K562 (cell line): ENCODE measurements around the gene PRKCQ. TPM values are rescaled to one million over a fixed set of nuclear protein-coding genes. Genes with fewer than 3 reads are reported as not detected.
A peak's percentile ranks its signal among the peaks of the same experiment; 100 is the strongest.

Experiments used
- CBFA2T3 ChIP-seq: fragments of 450-650 bp; IDR thresholded peaks from 2 replicates; pipeline ENCODE4 v1.6.1; 2017
- DPF2 ChIP-seq: fragments of 450-650 bp; IDR thresholded peaks from 2 replicates; pipeline ENCODE4 v1.6.1; 2016
- ELF4 ChIP-seq: fragments of 450-650 bp; formaldehyde crosslinking; IDR thresholded peaks from 2 replicates; pipeline ENCODE4 v1.4.0; 2022; ENCODE audit warnings: missing genetic modification characterization
- ETV5 ChIP-seq: sonication (generic); formaldehyde crosslinking; IDR thresholded peaks from 2 replicates; pipeline ENCODE4 v1.4.0; 2020; ENCODE audit warnings: low read depth, mild to moderate bottlenecking, missing genetic modification reagents
- KAT7 ChIP-seq: sonication (generic); formaldehyde crosslinking; IDR thresholded peaks from 2 replicates; pipeline ENCODE4 v1.8.0; 2022; ENCODE audit warnings: missing genetic modification reagents, mild to moderate bottlenecking, borderline replicate concordance
- MCM5 ChIP-seq: fragments of 450-650 bp; IDR thresholded peaks from 2 replicates; pipeline ENCODE4 v1.6.1; 2016; ENCODE audit warnings: low read depth
- PML ChIP-seq: IDR thresholded peaks from 2 replicates; pipeline ENCODE4 v1.6.1; 2012; ENCODE audit warnings: low read length, inconsistent platforms
- POLR2A ChIP-seq: fragments of 450-650 bp; conservative IDR thresholded peaks from 2 replicates; pipeline ENCODE4 v1.6.1; 2016
- SMARCA4 ChIP-seq: fragments of 450-650 bp; IDR thresholded peaks from 2 replicates; pipeline ENCODE4 v1.6.1; 2016
- SPI1 ChIP-seq: IDR thresholded peaks from 2 replicates; pipeline ENCODE4 v1.6.1; 2011; ENCODE audit warnings: low read depth, low read length, control low read depth, borderline replicate concordance
- STAG1 ChIP-seq: sonication (generic); formaldehyde crosslinking; IDR thresholded peaks from 2 replicates; pipeline ENCODE4 v1.5.0; 2020; ENCODE audit warnings: missing genetic modification reagents, borderline replicate concordance
- TAF1 ChIP-seq: IDR thresholded peaks from 2 replicates; pipeline ENCODE4 v1.6.1; 2011; ENCODE audit warnings: mild to moderate bottlenecking, low read length, moderate library complexity; ENCODE audit not compliant: insufficient read depth, control insufficient read depth, severe bottlenecking; ENCODE audit errors: extremely low read depth
- TCF3 ChIP-seq: sonication (generic); formaldehyde crosslinking; IDR thresholded peaks from 2 replicates; pipeline ENCODE4 v1.4.0; 2020; ENCODE audit warnings: mild to moderate bottlenecking, missing genetic modification reagents
- TEAD2 ChIP-seq: fragments of 450-650 bp; IDR thresholded peaks from 2 replicates; pipeline ENCODE4 v1.6.1; 2016; ENCODE audit warnings: missing genetic modification characterization, control low read depth, missing compliant biosample characterization
- TEAD4 ChIP-seq, 2 experiments: sonication (generic) in 1 of 2; formaldehyde crosslinking in 1 of 2; IDR thresholded peaks; 2 replicates each; pipeline versions ENCODE4 v1.6.1 to v1.8.0; 2012 to 2022; ENCODE audit warnings: borderline replicate concordance in 1 of 2, inconsistent platforms in 1 of 2, low read length in 1 of 2, mild to moderate bottlenecking in 1 of 2, missing genetic modification reagents in 1 of 2
- ZNF146 ChIP-seq: IDR thresholded peaks from one replicate; pipeline ENCODE4 v1.6.1; 2018; ENCODE audit warnings: missing compliant biosample characterization; ENCODE audit not compliant: unreplicated experiment
- ZNF696 ChIP-seq: fragments of 250-450 bp; sonication (Bioruptor Pico); conservative IDR thresholded peaks from 2 replicates; pipeline ENCODE4 v1.4.0; 2020; ENCODE audit warnings: mild to moderate bottlenecking, moderate library complexity
- polyA plus RNA-seq, 8 experiments: library from polyadenylated mRNA; depleted of rRNA in 4 of 8; stranded (reverse) in 5 of 8; unstranded in 3 of 8; fragments of >200 nt; fragmentation: Nextera tagmentation in 2 of 8; fragmentation: Illumina TruSeq in 1 of 8; extraction: Ambion mirVana in 2 of 8; extraction: Trizol in 1 of 8; gene quantifications; 2 replicates each; pipeline versions ENCODE4 v1.2.1 to v1.2.3, GENCODE V29; 2011 to 2014; ENCODE audit warnings: inconsistent platforms in 1 of 8, missing spikeins in 1 of 8
- total RNA-seq, 7 experiments: library from RNA; depleted of rRNA in 6 of 7; stranded (reverse); fragments of >200 nt in 6 of 7; fragmentation: Illumina TruSeq in 2 of 7; extraction: Trizol in 2 of 7; gene quantifications; 2 replicates each; pipeline versions ENCODE4 v1.2.1 to v1.2.3, GENCODE V29; 2011 to 2021; ENCODE audit warnings: low replicate concordance in 1 of 7
- TF ChIP-seq, protein P1 (sequence below): fragments of 450-650 bp; formaldehyde crosslinking; IDR thresholded peaks from 2 replicates; pipeline ENCODE4 v1.4.0; 2022; ENCODE audit warnings: missing genetic modification characterization
- TF ChIP-seq, protein P2 (sequence below), 3 experiments: fragments of 200-800 bp in 1 of 3; sonication (Bioruptor generic) in 1 of 3; sonication (generic) in 1 of 3; formaldehyde crosslinking in 1 of 3; IDR thresholded peaks; 2 replicates each; pipeline versions ENCODE4 v1.6.1 to v1.8.0; 2016 to 2022; ENCODE audit warnings: mild to moderate bottlenecking in 2 of 3, missing compliant biosample characterization in 2 of 3, missing genetic modification characterization in 2 of 3, missing genetic modification reagents in 1 of 3
- TF ChIP-seq, protein P3 (sequence below): fragments of 450-650 bp; IDR thresholded peaks from 2 replicates; pipeline ENCODE4 v1.6.1; 2018; ENCODE audit not compliant: partially characterized antibody
- TF ChIP-seq, protein P4 (sequence below): sonication (generic); formaldehyde crosslinking; IDR thresholded peaks from 2 replicates; pipeline ENCODE4 v1.8.0; 2022; ENCODE audit warnings: mild to moderate bottlenecking, low read depth, missing genetic modification reagents

The PRKCQ gene
- total and polyA plus RNA-seq, 9 of the 15 experiments (the other 6 are each of a cell fraction or from before 2014, with no cell fraction given) = 4.4 to 23.3 (median 14.6) TPM

DNA sequence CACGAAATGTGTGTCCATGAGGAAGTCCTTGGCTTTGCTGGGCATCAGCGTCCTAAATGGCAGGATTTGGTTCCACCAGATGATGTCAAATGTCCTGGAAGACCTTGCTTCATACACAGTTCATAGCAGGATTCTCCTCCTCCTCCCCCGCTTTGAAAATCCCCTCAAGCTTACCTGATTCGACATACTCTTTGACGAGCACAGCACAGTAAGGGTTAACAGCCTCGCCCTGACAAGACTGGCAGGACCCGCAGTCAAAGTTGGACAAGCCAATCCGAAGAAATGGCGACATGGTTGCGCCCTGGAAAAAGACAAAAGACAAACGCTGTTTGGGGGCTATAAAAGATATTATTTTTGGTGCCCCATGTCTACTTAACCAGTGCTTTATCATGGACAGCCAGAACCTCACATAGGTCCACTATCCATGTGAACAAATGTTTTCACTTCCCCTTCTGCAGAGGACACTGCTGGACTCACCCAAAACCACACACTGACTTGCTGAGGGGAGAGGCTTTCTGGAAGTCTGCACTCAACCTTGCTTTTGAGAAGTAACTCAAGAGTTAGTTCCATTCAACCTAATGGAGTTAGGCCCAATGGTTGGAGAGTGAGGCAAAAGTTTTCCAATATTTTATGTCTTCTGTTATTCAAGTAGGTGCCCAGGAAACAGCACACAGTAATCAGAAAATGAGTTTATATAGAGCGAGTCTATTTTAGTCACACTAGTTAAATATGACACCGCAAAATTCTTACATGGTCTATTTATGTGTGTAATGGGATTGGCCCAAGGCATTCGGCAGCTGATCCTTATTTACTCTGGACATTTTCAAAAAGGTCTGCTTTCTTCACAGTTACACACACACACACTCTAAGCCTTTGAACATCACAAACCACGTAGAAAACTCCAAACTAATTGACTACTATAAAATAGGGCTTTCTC is 65.0 kb downstream of the PRKCQ start (continued):
- TF ChIP-seq, protein P1, sequence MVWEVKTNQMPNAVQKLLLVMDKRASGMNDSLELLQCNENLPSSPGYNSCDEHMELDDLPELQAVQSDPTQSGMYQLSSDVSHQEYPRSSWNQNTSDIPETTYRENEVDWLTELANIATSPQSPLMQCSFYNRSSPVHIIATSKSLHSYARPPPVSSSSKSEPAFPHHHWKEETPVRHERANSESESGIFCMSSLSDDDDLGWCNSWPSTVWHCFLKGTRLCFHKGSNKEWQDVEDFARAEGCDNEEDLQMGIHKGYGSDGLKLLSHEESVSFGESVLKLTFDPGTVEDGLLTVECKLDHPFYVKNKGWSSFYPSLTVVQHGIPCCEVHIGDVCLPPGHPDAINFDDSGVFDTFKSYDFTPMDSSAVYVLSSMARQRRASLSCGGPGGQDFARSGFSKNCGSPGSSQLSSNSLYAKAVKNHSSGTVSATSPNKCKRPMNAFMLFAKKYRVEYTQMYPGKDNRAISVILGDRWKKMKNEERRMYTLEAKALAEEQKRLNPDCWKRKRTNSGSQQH (CRISPR knock-in tag) = no peak
- TF ChIP-seq TCF3 (CRISPR knock-in tag) = peak; percentile 95
- peak; percentile 71; the same call in 1 of the 2 replicates for TF ChIP-seq PML
- TF ChIP-seq SMARCA4 = peak; percentile 72
- TF ChIP-seq SPI1 = peak; percentile 97
- no peak for TF ChIP-seq TAF1
- TF ChIP-seq ZNF696 (CRISPR knock-in tag) = no peak
- peak; percentile 41; the same call in 1 of the 2 replicates for TF ChIP-seq DPF2
- no peak for TF ChIP-seq STAG1 (CRISPR knock-in tag)
- no peak for TF ChIP-seq ELF4 (CRISPR knock-in tag)
- TF ChIP-seq TEAD2 (tag) = no peak
- TF ChIP-seq TEAD4 (IDR thresholded peaks at IDR 0.05; ENCODE audit: low read length) = peak; percentile 90
- TF ChIP-seq TEAD4 (CRISPR knock-in tag; IDR thresholded peaks at IDR 0.05; ENCODE audit: borderline replicate concordance) = no peak
- no peak for TF ChIP-seq POLR2A
- TF ChIP-seq MCM5 = no peak
- peak; percentile 73; the same call in 1 of the 2 replicates for TF ChIP-seq KAT7 (CRISPR knock-in tag)
- no peak for TF ChIP-seq ZNF146
- peak; percentile 75 for TF ChIP-seq CBFA2T3
- TF ChIP-seq, protein P2, sequence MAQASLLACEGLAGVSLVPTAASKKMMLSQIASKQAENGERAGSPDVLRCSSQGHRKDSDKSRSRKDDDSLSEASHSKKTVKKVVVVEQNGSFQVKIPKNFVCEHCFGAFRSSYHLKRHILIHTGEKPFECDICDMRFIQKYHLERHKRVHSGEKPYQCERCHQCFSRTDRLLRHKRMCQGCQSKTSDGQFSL (CRISPR knock-in tag; IDR thresholded peaks at IDR 0.05) = no peak
- TF ChIP-seq, protein P2 (tag; IDR thresholded peaks at IDR 0.05) = no peak
- TF ChIP-seq, protein P3, sequence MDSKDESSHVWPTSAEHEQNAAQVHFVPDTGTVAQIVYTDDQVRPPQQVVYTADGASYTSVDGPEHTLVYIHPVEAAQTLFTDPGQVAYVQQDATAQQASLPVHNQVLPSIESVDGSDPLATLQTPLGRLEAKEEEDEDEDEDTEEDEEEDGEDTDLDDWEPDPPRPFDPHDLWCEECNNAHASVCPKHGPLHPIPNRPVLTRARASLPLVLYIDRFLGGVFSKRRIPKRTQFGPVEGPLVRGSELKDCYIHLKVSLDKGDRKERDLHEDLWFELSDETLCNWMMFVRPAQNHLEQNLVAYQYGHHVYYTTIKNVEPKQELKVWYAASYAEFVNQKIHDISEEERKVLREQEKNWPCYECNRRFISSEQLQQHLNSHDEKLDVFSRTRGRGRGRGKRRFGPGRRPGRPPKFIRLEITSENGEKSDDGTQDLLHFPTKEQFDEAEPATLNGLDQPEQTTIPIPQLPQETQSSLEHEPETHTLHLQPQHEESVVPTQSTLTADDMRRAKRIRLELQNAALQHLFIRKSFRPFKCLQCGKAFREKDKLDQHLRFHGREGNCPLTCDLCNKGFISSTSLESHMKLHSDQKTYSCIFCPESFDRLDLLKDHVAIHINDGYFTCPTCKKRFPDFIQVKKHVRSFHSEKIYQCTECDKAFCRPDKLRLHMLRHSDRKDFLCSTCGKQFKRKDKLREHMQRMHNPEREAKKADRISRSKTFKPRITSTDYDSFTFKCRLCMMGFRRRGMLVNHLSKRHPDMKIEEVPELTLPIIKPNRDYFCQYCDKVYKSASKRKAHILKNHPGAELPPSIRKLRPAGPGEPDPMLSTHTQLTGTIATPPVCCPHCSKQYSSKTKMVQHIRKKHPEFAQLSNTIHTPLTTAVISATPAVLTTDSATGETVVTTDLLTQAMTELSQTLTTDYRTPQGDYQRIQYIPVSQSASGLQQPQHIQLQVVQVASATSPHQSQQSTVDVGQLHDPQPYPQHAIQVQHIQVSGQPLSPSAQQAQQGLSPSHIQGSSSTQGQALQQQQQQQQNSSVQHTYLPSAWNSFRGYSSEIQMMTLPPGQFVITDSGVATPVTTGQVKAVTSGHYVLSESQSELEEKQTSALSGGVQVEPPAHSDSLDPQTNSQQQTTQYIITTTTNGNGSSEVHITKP = peak; percentile 88
- TF ChIP-seq, protein P4, sequence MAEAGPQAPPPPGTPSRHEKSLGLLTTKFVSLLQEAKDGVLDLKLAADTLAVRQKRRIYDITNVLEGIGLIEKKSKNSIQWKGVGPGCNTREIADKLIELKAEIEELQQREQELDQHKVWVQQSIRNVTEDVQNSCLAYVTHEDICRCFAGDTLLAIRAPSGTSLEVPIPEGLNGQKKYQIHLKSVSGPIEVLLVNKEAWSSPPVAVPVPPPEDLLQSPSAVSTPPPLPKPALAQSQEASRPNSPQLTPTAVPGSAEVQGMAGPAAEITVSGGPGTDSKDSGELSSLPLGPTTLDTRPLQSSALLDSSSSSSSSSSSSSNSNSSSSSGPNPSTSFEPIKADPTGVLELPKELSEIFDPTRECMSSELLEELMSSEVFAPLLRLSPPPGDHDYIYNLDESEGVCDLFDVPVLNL (CRISPR knock-in tag) = no peak
- peak; percentile 21; the same call in 1 of the 2 replicates for TF ChIP-seq ETV5
